Loucy (cell line): ENCODE data around the gene ATP11B.

ENCODE experiments used
- EZH2phosphoT487 ChIP-seq: fragments of 200-600 bp; IDR thresholded peaks from 2 replicates; pipeline ENCODE4 v1.6.1; 2018; ENCODE audit warnings: antibody characterized with exemption, mild to moderate bottlenecking, moderate library complexity, borderline replicate concordance
- TF ChIP-seq, protein P1 (sequence below): fragments of 200-600 bp; sonication (generic); conservative IDR thresholded peaks from 2 replicates; pipeline ENCODE4 v1.5.1; 2014; ENCODE audit warnings: mild to moderate bottlenecking, antibody characterized with exemption, low read length

DNA sequence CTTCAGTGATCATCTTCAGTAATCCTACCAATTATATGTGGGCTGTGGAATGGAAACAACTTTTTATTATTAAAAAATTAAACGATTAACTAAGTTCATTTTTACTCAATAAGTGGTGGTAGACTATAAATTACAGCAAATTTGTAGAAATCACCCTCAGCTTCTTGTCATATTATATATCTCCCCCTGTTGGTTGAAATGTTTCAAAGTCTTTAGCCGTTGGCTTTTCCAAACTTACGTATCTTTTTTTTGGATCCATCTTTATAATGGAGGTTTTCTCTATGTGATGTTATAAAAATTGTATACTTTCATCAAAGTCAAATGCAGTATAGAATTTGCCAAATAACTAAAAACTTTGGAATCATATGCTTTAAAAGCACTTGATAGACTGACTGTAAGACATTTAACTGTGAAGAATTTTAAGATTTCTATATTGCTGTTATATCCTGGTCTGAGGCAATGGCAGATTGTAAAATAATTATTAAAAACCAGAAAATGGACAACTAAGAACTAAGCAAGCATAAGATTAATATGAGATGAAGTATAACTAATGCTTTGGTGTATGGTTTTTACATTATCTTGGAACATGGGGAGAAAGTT, 44.7 kb downstream of the ATP11B start:
- TF ChIP-seq, protein P1, sequence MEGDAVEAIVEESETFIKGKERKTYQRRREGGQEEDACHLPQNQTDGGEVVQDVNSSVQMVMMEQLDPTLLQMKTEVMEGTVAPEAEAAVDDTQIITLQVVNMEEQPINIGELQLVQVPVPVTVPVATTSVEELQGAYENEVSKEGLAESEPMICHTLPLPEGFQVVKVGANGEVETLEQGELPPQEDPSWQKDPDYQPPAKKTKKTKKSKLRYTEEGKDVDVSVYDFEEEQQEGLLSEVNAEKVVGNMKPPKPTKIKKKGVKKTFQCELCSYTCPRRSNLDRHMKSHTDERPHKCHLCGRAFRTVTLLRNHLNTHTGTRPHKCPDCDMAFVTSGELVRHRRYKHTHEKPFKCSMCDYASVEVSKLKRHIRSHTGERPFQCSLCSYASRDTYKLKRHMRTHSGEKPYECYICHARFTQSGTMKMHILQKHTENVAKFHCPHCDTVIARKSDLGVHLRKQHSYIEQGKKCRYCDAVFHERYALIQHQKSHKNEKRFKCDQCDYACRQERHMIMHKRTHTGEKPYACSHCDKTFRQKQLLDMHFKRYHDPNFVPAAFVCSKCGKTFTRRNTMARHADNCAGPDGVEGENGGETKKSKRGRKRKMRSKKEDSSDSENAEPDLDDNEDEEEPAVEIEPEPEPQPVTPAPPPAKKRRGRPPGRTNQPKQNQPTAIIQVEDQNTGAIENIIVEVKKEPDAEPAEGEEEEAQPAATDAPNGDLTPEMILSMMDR: peak; percentile 68
- no peak for TF ChIP-seq EZH2phosphoT487
